ENCODE measurements around the gene TMEM14C. TPM values are rescaled to one million over a fixed set of nuclear protein-coding genes. Genes with fewer than 3 reads are reported as not detected.

Gene TMEM14C
- total RNA-seq, 1 donor = 142 TPM

- peak; percentile 10 for DNase-seq (ENCODE audit: low read depth)
- H3K4me3 ChIP-seq (ENCODE audit: low read depth, low read length) = no peak overlapping the region
- no peak for TF ChIP-seq CTCF (IDR thresholded peaks at IDR 0.05; ENCODE audit: insufficient read depth, low read depth, low read length)
Measured at GRCh38 chr6:10763006-10763405, 40.1 kb downstream of the TMEM14C start.

- no peak for TF ChIP-seq CTCF (IDR thresholded peaks at IDR 0.05; ENCODE audit: insufficient read depth, low read depth, low read length)
- no peak for DNase-seq (ENCODE audit: low read depth)
Measured at GRCh38 chr6:10769419-10769818, 46.5 kb downstream of the TMEM14C start.

GRCh38 chr6:10771371-10771894 is 48.6 kb downstream of the TMEM14C start:
- no peak for TF ChIP-seq CTCF (IDR thresholded peaks at IDR 0.05; ENCODE audit: insufficient read depth, low read depth, low read length)
- DNase-seq (ENCODE audit: low read depth) = no peak
- H3K4me3 ChIP-seq (ENCODE audit: low read depth, low read length) = no peak overlapping the region

More at GRCh38 chr6:10769419-10769818, 46.5 kb downstream of the TMEM14C start:
- no peak overlapping the region for H3K4me3 ChIP-seq (ENCODE audit: low read depth, low read length)

- no peak for DNase-seq (ENCODE audit: low read depth)
- no peak overlapping the region for H3K4me3 ChIP-seq (ENCODE audit: low read depth, low read length)
- no peak for TF ChIP-seq CTCF (IDR thresholded peaks at IDR 0.05; ENCODE audit: insufficient read depth, low read depth, low read length)
Measured at GRCh38 chr6:10778230-10778629, 55.4 kb downstream of the TMEM14C start.

- no peak for TF ChIP-seq CTCF (IDR thresholded peaks at IDR 0.05; ENCODE audit: insufficient read depth, low read depth, low read length)
- no peak overlapping the region for H3K4me3 ChIP-seq (ENCODE audit: low read depth, low read length)
- DNase-seq (ENCODE audit: low read depth) = no peak
Measured at GRCh38 chr6:10779076-10779475, 56.2 kb downstream of the TMEM14C start.

Small RNAs within 50 kb of the gene (small RNA-seq; reads per million reads assigned to genes)
- gene RF00019 (not detected), gene RNA5SP203 (not detected)

Other genes starting within 250 kb of the TMEM14C start
- gene GCNT2, start 201.7 kb upstream of the TMEM14C start, total RNA-seq = under 0.01 TPM in 2 replicates
- 0.32 TPM in 1 of 2 replicates, not detected in the other for gene C6orf52, start 28.5 kb upstream of the TMEM14C start, total RNA-seq
- gene PAK1IP1, start 28.1 kb upstream of the TMEM14C start, total RNA-seq = 19.0 and 25.5 TPM in 2 replicates
- gene TMEM14B, start 24.7 kb downstream of the TMEM14C start, total RNA-seq = 62.8 and 79.0 TPM in 2 replicates
- not detected in 2 replicates for gene MAK, start 115.5 kb downstream of the TMEM14C start, total RNA-seq
- not detected in 2 replicates for gene GCM2, start 159.0 kb downstream of the TMEM14C start, total RNA-seq
- gene SYCP2L, start 164.0 kb downstream of the TMEM14C start, total RNA-seq = 0.64 TPM in 1 of 2 replicates, not detected in the other

Measured in fibroblast of villous mesenchyme (primary cell).